HepG2 (cell line): ENCODE measurements around the gene ASB9.

ENCODE experiments used
- CBX2 ChIP-seq, 2 experiments: fragments of 200-600 bp in 1 of 2; sonication (generic); formaldehyde crosslinking in 1 of 2; IDR thresholded peaks; 2 replicates each; pipeline versions ENCODE4 v1.7.0 to v1.8.1; 2018 to 2022; ENCODE audit warnings: low read depth in 2 of 2, low read length in 1 of 2, mild to moderate bottlenecking in 1 of 2, missing genetic modification reagents in 1 of 2
- ELF1 ChIP-seq: sonication (generic); formaldehyde crosslinking; IDR thresholded peaks from 2 replicates; pipeline ENCODE4 v1.4.0; 2020; ENCODE audit warnings: missing genetic modification reagents
- EZH2 ChIP-seq: conservative IDR thresholded peaks from 2 replicates; pipeline ENCODE4 v1.6.1; 2012; ENCODE audit warnings: mild to moderate bottlenecking, low read depth, low read length, moderate library complexity
- POLR2A ChIP-seq, 2 experiments: IDR thresholded peaks; 2 replicates each; pipeline ENCODE4 v1.6.1; 2011; ENCODE audit warnings: low read depth in 2 of 2, low read length in 2 of 2, mild to moderate bottlenecking in 1 of 2, moderate library complexity in 1 of 2; ENCODE audit not compliant: insufficient read depth in 1 of 2
- RFX5 ChIP-seq: IDR thresholded peaks from 2 replicates; pipeline ENCODE4 v1.6.1; 2011; ENCODE audit warnings: low read depth, low read length, improper control_type of control experiment
- SYNCRIP ChIP-seq: fragments of 200-400 bp; formaldehyde crosslinking; IDR thresholded peaks from 2 replicates; pipeline ENCODE4 v1.6.1; 2018; ENCODE audit warnings: mild to moderate bottlenecking, low read depth, low read length; ENCODE audit not compliant: insufficient read depth
- THRA ChIP-seq: sonication (generic); formaldehyde crosslinking; IDR thresholded peaks from 2 replicates; pipeline ENCODE4 v1.4.0; 2020; ENCODE audit warnings: missing genetic modification reagents, borderline replicate concordance
- ZNF556 ChIP-seq: sonication (generic); formaldehyde crosslinking; IDR thresholded peaks from 2 replicates; pipeline ENCODE4 v1.4.0; 2020; ENCODE audit warnings: mild to moderate bottlenecking, missing genetic modification reagents, borderline replicate concordance
- TF ChIP-seq, protein P1 (sequence below): sonication (generic); formaldehyde crosslinking; IDR thresholded peaks from 2 replicates; pipeline ENCODE4 v1.5.0; 2020; ENCODE audit warnings: mild to moderate bottlenecking, missing genetic modification reagents, moderate library complexity

DNA sequence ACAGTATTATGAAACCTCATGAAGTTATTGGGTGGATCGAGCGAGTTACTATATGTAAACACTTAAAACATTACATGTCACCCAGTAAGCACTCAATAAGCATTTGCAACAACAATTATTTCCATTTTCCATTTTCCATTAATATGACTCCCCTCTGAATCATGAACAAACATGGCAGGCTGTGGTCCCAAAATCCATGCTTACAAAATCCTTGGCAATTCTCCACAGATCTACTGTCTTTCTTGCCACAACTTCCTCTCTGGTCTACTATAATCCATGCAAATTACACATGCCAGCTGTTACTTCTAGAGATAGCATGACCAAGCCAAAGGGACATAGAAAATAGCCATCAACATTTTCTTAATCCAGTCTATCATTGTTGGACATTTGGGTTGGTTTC is 23.6 kb upstream of the ASB9 start:
- TF ChIP-seq, protein P1, sequence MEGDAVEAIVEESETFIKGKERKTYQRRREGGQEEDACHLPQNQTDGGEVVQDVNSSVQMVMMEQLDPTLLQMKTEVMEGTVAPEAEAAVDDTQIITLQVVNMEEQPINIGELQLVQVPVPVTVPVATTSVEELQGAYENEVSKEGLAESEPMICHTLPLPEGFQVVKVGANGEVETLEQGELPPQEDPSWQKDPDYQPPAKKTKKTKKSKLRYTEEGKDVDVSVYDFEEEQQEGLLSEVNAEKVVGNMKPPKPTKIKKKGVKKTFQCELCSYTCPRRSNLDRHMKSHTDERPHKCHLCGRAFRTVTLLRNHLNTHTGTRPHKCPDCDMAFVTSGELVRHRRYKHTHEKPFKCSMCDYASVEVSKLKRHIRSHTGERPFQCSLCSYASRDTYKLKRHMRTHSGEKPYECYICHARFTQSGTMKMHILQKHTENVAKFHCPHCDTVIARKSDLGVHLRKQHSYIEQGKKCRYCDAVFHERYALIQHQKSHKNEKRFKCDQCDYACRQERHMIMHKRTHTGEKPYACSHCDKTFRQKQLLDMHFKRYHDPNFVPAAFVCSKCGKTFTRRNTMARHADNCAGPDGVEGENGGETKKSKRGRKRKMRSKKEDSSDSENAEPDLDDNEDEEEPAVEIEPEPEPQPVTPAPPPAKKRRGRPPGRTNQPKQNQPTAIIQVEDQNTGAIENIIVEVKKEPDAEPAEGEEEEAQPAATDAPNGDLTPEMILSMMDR (CRISPR knock-in tag): no peak
- TF ChIP-seq SYNCRIP (no peak), POLR2A (IDR thresholded peaks at IDR 0.05; ENCODE audit: insufficient read depth in 1 of 2, low read depth in 2 of 2, low read length in 2 of 2) (no peak), EZH2 (no peak), RFX5 (no peak), THRA (no peak), ZNF556 (no peak), ELF1 (no peak), CBX2 (IDR thresholded peaks at IDR 0.05; ENCODE audit: low read depth, low read length) (no peak), CBX2 (CRISPR knock-in tag; IDR thresholded peaks at IDR 0.05; ENCODE audit: low read depth) (no peak)
